Measurements from ENCODE around the gene MAD2L2.

The MAD2L2 gene

DNA sequence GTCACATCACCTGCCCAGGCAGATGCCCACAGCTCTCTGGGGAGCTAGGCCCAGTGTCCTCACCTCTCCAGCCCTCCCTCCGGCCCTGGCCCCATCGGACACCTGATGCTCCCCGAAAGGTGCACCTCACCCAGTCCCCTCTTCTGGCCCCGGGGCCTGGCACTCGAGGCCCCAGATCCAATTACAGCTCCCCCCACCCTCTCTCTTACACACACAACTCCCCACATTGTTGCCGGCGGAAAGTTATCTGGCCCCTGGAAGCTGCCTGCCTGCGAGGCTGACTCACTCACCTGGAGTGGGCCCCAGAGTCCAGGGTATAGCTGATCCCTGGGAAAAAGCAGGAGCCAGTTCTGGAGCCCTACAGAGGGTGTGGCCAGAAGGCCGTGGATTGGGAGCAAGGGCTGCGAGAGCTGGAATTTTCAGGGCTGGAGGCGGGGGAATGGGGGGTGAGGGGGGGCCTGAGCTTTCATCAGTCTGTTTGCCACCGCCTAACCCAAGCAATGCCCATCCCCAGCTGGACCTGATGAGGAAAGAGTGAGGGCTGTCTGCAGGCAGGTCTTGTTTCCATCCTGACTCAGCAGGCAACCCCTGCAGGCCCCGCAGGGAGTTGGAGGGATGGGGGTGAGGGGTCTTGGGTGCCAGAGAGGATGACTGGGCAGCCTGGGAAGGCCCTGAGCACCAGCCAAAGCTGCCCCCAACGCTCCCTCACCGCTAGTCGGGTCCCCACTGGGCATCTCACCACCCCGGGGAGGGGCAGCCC lies 27.7 kb downstream of the MAD2L2 start:
- DNase-seq (ENCODE audit: low spot score): no peak

DNA sequence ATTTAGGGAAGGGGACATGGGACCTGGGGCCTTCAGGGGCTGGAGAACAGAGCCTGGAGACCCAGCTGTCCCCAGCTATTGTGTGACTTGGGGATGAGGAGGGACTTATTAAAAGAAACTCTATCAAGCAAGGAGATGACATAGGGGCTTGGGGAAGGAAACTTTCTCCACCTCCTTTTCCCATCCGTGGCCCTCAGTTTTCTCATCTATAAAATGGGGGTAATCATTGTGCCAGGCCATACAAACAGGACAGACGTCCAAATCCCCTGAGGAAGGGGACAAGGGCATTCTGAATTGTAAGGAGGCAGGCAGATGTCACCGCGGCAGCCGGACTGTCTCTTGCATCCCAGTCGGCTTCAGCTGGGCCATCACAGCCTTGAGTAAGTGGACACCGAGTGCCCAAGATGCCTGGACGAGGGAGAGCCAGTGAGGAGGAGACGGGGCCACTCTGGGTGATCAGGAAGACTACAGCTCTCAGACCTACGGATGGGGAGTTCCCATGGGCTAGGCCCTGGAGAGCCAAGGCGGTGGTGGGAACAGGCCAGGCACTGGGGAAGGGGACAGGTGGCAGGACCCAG lies 28.7 kb downstream of the MAD2L2 start:
- DNase-seq (ENCODE audit: low spot score): no peak

DNA sequence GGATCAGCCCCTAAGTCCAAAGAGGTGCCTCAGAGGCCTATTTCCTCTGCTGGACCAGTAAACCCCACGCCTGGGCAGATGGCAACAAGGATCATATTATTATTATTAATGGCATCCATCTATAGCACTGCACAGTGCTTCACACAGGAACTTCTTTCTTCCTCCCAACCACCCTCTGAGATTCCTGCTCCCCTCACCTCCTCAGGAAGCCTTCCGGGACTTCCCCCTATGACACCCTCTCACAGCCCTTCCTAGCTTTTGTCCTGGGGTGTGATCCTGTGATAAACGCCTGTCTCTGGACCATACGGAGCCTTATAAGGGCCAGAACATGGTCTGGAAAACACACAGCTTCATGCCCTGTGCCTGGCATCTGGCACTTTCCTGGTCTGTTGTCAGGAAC lies 29.9 kb downstream of the MAD2L2 start:
- no peak for DNase-seq (ENCODE audit: low spot score)

DNA sequence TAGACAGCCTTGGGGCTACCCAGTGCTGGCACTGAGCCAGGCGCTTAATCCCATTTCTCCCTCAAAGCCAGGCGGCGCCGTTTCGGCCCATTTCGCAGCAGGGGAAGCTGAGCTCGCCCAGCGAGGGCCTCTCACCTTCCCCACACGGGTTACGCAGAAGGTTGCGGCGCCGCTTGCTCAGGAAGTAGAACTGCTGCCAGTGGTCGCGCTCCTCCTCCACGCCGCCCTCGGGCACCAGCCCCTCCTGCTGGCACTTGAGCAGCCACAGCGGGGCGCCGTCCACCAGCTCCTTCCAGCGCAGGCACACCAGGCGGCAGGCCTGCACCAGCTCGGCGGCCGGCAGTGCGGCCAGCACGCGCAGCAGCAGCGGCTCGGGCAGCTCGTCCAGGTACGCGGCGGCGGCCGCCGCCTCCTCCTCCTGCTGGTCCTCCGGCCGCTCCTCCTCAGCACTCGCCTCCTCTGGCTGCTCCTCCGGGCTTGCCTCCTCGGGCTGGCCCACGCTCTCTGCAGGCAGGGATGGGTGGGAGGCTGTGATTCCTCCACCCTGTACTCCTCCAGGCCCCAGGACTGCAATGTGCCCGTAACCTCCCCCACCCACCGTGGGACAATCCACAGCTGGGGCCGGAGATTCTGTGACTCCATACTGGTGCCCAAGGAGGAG lies 30.5 kb downstream of the MAD2L2 start:
- no peak for DNase-seq (ENCODE audit: low spot score)

DNA sequence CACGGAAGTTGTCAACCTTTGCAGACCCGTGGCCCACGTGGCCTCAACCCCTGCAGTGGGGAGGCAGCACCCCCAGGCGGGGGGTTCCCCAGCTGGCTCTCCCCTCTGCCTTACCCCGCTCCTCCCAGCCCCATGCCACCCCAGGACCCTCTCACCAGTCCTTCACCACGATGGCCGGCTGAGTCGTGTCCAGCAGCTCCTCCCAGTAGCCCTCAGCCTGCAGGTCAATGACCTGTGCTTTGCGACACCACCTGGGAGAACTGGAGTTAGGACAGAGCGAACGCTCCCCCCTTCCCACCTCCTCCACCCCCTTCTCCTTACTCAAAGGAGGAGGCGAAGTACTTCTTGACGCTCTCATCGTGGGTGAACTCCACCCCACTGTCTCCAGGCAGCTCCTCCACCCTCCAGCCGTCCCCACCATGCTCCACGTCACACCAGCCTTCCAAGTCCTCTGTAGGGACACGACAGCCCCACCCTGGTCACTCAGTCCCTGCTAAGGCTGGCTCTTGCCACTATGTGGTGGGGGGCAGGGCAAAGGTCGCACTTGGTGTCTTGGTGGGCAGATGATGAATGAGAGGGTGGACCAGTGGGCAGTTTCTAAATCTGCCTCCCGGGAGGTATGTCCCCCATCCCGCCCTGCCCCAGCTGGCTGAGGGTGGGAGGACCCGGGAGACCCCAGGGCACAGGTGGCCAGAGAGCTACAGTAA lies 31.2 kb downstream of the MAD2L2 start:
- no peak for DNase-seq (ENCODE audit: low spot score)

DNA sequence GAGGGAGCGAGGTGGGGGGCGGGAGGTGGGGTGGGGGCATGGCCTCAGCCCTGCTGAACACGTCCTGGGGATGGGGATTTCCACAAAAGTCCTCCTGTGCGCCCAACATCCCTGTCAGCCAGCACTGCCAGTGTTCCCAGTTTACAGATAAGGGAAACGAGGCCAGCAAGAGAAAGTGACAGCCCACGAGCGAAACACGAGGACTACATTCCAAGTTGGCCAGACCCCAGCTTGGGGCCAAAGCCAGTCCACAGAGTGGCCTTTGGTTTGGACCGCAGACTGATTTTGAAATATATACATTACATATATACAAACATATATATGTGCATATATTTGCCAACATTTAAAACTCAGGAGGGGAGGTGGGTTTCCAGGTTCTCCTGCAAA lies 31.7 kb downstream of the MAD2L2 start:
- DNase-seq (ENCODE audit: low spot score): no peak

DNA sequence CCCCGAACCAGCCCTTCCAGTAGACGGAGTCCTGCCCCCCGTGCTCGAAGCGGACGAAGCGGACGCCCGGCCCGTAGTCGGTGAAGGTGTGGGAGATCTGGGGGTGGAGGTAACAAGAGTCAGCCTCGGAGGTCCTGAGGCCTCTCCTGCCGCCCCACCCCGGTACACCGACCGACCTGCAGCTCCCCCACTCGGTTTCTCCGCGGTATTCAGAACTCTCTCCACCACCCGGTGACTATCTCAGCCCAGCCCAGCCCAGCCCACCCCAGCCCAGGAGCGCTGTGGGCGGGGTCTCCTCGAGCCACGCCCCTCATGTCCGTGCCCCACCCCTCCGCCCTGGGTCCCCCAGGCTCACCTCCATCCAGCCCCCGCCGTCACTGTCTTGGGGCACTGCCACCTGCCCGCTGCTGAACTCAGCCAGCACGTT lies 32.2 kb downstream of the MAD2L2 start:
- no peak for DNase-seq (ENCODE audit: low spot score)

DNA sequence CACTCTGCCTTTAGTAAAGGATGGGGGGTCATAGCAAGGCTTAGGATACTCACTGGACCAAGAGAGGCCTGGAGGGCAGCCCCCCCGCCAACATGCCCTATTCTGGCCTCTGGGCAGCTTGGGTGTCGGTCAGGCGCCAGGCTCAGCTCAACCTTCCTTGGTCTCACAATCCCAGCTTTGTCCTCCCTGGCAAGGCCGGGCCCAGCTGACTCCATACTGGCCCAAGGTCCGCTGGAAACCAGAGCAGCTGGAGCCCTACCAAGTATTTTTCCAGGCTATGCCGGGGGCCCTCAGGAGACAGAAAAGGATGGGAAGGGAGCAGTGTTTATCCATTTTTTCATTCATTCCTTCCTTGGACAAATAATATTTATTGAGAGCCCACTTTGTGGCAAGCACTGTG lies 32.9 kb downstream of the MAD2L2 start:
- no peak for DNase-seq (ENCODE audit: low spot score)

DNA sequence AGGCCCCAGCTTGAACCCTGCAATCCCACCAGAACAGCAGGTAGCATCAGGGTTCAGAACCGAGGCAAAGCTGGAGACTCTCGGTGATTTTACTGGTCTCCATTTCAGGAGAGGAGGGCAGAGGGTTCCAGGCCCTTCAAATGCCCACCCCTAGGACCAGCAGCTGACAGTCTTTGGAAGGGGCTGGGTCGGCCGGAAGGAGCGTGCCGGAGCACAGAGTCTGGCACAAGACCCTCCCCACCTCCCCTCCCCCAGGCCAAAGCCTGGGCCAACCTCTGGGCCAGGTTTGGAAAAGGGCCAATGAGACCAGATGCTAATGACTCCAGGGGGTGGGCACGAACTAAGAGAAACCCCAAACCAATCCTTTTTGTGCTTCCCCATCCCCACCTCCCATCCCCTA lies 33.6 kb downstream of the MAD2L2 start:
- DNase-seq (ENCODE audit: low spot score): no peak

DNA sequence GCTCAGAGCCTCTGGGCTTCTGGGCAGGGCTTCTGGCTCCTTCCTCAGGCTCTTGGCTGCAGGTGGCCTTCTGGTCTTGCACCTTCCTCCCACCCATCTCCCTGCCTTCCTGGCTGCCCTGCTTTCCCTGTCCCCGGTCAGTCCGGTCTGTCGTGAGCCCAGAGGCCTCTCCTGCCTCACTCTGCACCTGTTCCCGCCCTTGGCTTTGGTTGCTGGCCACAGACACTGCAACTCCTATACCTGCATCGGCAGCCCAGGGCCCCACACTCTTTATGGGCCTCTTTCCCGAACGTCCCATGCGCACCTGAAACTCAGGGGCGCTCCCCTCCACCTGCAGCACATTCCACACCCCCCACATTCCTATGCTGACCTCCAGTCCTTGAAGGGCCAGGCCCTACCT lies 34.6 kb downstream of the MAD2L2 start:
- DNase-seq (ENCODE audit: low spot score): no peak

DNA sequence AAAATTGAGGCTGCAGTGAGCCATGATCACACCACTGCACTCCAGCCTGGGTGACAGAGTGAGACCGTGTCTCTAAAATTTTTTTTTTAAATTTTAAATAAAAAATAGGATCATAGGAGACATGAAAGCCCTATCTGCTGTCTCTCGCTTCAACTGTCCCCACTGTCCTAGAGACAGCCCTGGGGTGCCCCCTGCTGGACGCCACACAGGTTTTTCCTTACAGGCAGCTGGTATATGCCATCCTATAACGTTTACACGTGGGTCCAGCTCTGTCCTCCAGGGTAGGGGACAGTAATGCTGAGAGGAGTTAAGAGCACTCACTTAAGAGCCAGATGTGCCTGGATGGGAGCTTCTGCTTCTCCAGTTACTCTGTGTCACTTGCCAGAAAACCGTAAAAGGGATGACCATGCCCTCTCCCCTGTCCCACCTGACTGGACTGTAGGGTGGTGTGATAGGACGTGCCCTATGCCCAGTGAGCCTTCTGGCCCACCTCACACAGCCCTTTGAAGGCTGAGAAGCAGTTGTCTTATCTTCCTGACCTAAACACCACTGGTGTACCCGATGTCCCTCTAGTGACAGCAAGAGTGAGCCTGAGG lies 35.2 kb downstream of the MAD2L2 start:
- peak; percentile 93 for DNase-seq (ENCODE audit: low spot score)

DNA sequence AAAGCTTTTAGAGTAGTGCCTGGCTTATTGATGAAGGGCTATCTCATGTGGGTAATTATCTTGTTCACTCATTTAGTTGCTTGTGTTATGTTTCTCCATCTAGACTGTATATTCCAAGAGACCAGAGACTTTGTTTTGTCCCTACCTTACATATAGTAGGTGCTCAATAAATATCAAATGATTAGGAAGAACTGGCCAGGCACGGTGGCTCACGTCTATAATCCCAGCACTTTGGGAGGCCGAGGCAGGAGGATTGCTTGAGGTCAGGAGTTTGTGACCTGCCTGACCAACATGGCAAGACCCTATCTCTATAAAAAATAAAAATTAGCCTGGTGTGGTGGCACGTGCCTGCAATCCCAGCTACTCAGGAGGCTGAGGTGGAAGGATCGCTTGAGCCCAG lies 35.7 kb downstream of the MAD2L2 start:
- no peak for DNase-seq (ENCODE audit: low spot score)

DNA sequence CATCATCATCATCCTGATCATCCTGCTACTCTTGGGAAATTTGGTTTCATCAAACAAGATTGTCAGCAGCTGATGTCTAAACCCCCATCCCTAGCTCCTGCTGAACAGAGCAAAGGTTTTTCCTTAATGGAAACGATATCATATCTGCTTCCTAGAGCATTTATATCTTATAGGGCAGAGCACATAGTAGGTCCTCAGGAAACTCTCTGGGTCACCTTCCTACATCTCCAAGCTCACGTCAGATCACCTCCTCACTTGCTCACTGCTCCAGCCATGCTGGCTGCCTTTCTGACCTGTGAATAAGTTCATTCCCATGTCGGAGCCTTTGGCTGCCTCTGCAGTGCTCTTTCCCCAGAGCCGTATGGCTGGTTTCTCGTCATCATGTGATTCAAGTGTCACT lies 37.2 kb downstream of the MAD2L2 start:
- DNase-seq (ENCODE audit: low spot score): no peak

DNA sequence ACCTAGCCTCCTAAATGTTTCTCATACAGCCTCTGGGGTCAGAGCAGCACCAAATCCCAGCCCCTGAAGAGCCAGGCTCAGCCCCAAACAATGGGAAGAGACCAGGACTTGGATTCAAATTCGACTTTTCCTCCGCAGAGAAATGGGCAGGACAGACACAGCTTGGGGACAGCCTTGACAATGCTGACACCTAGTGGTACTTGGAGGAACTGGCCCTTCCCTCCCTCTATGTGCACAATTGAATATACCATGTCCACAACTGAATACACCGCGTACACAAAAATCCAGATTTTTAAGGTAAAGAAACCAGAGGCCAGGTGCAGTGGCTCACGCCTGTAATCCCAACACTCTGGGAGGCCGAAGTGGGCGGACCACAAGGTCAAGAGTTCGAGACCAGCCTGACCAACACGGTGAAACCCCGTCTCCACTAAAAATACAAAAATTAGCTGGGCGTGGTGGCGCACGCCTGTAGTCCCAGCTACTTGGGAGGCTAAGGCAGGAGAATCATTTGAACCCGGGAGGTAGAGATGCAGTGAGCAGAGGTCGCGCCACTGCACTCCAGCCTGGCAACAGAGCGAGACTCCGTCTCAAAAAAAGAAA lies 38.4 kb downstream of the MAD2L2 start:
- DNase-seq (ENCODE audit: low spot score): peak; percentile 81

DNA sequence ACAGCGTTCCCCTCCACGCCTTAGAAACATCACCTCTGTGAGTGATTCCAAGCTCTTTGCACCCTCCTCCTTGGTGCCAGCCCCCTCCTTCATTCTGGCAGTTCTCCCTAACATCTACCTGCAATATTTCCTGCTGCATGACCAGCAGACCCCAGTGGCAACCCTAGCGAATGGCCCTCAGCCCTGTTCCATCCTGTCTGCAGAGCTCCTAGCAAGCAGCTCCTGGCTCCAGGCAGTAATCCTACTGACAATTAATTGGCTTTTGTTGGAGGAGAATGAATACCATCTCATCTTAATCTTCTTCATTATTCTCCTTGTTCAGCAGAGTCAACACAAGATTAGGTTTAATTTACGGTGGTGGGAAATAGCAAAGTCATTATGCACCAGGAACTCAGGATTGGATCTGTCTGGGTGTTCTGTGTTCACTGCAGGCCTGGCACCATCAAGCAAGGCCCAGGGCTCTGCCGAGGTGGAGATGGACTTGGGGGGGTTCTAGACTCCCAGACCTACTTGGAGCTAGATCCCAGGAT lies 39.1 kb downstream of the MAD2L2 start:
- no peak for DNase-seq (ENCODE audit: low spot score)

DNA sequence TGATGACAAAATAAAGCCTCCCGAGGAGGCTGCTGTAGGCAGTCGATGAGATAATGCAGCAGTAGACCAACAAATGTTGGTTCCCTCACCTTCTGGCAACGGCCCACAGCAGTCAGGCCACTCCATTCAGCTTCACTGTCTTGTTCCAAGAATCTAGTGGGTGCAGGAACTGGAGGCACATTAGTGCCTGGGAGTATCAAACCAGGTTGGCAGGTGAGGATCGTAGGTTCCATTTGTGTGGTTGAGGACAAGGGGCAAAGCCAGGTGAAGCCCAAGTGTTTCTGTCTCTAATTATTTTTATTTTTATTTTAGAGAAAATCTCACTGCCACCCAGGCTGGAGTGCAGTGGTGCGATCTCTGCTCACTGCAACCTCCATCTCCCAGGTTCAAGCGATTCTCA lies 40.0 kb downstream of the MAD2L2 start:
- DNase-seq (ENCODE audit: low spot score): no peak

DNA sequence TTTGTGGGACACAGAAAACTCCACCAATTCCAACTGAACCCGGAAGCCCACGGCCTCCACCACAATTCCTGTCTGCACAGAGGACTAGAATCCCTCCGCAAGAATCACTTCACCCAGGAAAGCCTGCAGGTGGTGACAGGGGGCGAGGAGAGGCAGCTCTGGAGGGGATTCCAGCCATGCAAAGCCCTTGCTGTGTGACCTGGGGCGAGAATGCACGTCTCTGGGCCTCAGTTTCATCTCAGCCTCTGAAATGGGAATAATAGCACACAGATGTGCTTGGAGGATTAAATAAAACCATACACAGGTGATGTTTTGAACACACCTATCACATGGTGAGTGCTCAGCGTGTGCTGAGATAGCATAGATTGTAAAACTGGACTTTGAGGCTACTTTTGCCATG lies 40.8 kb downstream of the MAD2L2 start:
- no peak for DNase-seq (ENCODE audit: low spot score)

DNA sequence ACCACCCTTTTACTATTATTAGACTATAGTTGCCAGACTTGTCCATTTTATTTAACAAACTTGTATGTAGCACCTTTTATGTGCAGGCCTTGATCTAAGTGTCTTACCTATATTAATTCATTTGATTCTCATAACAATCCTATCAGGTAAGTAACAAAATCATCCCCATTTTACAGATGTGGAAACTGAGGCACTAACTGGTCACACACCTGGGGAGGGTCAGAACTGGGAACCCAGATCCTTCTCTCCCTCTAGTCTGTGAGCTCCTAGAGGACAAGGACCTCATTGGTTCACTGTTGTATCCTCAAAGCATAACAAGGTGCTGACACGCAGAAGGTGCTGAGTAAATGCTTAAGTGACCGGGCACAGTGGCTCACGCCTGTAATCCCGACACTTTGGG lies 41.6 kb downstream of the MAD2L2 start:
- DNase-seq (ENCODE audit: low spot score): no peak

DNA sequence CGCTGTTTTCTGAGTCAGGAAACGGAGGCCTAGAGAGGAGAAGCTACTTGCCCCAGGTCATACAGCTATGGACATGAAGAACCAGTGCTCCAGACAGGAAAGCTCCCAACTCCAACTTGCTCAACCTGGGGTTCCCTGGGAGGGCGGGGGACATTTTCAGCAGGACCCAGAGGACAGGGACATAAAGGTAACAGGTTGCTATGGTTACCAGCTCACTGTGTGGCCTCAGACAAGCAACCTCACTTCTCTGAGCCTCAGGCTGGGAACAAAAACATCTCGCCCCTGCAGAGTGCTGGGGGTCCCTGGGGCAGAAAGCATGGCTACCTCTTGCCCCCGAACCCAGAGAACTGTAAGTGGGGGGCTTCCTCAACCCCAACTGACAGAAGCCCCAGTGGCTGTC lies 42.8 kb downstream of the MAD2L2 start:
- no peak for DNase-seq (ENCODE audit: low spot score)

DNA sequence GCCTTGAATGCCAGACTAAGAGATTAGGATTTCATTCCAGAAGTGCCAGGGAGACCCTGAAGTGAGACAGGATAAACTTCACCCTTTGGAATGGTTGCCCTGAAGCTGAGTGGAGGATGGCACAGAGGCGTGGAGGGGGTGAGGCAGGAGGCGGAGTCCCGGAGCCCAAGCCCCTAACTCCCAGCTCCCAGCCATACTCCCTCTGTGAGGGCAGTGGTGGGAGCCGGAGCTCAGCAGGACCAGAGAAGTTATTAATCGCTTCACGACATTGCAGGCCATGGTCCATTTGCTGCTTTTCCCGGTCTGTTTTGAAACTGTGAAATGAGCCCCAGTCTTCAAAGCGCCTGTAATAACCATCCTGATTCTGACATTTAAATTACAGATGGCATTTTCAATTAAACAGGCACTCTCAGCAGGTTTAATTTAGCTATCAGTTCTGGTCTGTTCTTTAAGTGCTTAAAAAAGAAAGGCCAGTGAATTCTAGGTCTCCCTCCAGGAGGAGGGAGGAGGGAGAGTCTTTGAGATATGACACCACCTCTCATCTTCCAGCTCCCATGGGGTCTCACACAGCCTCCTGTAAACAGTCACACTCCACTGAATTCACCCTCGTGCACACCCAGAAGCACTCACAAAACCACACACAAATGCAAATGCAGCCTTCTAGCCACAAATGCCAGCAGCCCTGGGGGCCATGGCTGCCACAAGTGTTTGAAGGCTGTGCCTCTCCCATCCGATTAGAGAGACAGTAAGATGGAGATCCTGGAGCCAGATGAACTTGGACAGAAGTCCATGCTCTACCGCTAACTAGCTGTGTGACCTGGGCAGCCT lies 46.4 kb downstream of the MAD2L2 start:
- peak; percentile 66 for DNase-seq (ENCODE audit: low spot score)
